ENCODE measurements around the gene PALD1.

Gene PALD1

DNA sequence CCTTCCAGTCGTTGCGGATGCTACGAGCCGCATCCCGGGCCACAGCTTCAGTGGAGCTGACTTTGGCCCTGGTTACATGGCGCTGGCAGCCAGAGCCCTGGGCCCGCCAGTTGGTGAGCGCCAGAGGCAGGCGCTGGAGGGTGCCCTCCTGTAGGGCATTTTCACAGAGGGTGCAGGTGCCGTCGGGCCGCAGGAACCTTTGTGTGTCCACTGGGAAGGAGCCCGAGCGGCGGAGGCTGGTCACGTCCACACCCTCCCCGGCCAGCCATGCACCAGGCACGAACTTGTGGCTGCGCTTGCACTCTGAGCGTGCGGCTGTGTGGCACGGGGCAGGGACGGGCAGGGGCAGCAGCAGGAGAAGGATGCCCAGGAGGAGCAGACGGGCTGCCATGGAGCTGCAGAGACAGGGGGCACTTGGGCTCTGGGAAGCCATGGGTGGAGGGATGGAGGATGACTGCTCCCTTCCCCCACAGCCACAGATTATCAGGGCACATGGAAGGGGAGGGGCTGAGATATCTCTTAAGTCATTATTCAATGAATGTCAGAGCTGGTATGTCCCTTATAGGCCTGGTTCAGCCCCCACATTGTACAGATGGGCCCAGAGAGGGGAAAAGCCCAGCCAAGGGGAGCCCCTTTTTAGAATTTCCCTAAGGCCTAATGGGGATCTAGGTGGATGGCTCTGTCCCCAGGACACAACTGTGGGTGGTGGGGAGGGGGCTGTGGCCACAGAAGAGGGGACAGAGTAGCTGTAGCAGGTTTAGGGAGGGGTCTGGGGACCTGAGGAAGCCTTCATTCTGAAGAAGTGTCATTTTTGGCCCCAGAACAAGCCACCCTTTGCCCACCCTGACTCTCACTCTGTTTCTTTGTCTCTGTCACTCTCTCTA, 122.2 kb downstream of the PALD1 start:
- DNase-seq (ENCODE audit: low read depth), result no peak
- TF ChIP-seq, protein P1, sequence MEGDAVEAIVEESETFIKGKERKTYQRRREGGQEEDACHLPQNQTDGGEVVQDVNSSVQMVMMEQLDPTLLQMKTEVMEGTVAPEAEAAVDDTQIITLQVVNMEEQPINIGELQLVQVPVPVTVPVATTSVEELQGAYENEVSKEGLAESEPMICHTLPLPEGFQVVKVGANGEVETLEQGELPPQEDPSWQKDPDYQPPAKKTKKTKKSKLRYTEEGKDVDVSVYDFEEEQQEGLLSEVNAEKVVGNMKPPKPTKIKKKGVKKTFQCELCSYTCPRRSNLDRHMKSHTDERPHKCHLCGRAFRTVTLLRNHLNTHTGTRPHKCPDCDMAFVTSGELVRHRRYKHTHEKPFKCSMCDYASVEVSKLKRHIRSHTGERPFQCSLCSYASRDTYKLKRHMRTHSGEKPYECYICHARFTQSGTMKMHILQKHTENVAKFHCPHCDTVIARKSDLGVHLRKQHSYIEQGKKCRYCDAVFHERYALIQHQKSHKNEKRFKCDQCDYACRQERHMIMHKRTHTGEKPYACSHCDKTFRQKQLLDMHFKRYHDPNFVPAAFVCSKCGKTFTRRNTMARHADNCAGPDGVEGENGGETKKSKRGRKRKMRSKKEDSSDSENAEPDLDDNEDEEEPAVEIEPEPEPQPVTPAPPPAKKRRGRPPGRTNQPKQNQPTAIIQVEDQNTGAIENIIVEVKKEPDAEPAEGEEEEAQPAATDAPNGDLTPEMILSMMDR (IDR thresholded peaks at IDR 0.05; ENCODE audit: insufficient read depth, low read depth, low read length, missing control alignments), result no peak

DNA sequence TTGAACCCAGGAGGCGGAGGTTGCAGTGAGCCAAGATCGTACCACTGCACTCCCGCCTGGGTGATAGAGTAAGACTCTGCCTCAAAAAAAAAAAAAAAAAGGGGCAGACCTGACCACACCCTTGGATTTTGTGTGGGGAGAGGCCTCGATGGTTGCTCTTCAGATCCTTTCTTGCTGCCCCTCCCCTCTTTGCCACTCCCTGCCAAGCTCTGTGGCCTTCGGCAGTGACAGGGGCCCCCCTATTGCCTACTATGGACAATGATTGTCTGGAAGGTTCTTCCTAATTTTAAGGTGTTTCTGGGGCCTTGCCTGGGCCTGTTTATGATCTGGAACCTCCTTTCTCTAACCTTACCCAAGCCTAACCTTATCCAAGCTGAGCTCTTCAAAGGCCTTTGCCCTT, 123.2 kb downstream of the PALD1 start:
- DNase-seq (ENCODE audit: low read depth), result no peak
- no peak overlapping the region for H3K4me3 ChIP-seq (ENCODE audit: low read depth, low read length)
- TF ChIP-seq, protein P1 (IDR thresholded peaks at IDR 0.05; ENCODE audit: insufficient read depth, low read depth, low read length, missing control alignments), result no peak

More for the DNA sequence above, 122.2 kb downstream of the PALD1 start:
- H3K4me3 ChIP-seq (ENCODE audit: low read depth, low read length), result no peak overlapping the region

- no peak for DNase-seq (ENCODE audit: low read depth)
- no peak within 1 kb of the TSS for H3K4me3 ChIP-seq (ENCODE audit: low read depth, low read length)
- TF ChIP-seq, protein P1 (IDR thresholded peaks at IDR 0.05; ENCODE audit: insufficient read depth, low read depth, low read length, missing control alignments), result no peak
Observed at GRCh38 chr10:70602665-70603448, 124.3 kb downstream of the PALD1 start, which contains the start of gene PRF1. PRF1 (minus strand) TSS chr10:70602741; CDS start chr10:70600902, 1,839 bp downstream.

DNA sequence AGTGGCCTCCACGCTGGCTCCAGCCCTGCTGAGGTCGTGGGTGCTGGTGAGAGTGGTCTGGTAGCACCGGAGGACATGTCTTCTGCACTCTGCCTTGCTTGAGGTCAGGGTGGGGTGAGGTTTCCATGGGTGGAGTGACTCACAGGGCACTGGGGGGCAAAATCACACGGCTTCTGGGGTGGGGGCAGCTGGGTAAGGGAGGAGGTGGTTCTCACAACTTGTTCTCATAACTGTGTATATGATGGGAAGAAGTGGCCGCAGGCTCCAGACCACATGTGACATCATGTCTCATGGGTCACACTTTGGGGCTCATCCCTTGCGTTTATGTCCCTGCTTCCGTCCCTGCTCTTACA, 124.9 kb downstream of the PALD1 start:
- DNase-seq (ENCODE audit: low read depth), result no peak
- TF ChIP-seq, protein P1 (IDR thresholded peaks at IDR 0.05; ENCODE audit: insufficient read depth, low read depth, low read length, missing control alignments), result no peak
- no peak overlapping the region for H3K4me3 ChIP-seq (ENCODE audit: low read depth, low read length)

GRCh38 chr10:70604106-70604505, 125.5 kb downstream of the PALD1 start:
- no peak overlapping the region for H3K4me3 ChIP-seq (ENCODE audit: low read depth, low read length)
- no peak for DNase-seq (ENCODE audit: low read depth)
- TF ChIP-seq, protein P1 (IDR thresholded peaks at IDR 0.05; ENCODE audit: insufficient read depth, low read depth, low read length, missing control alignments), result no peak

GRCh38 chr10:70605161-70605560, 126.6 kb downstream of the PALD1 start:
- TF ChIP-seq, protein P1 (IDR thresholded peaks at IDR 0.05; ENCODE audit: insufficient read depth, low read depth, low read length, missing control alignments), result no peak
- no peak for DNase-seq (ENCODE audit: low read depth)
- H3K4me3 ChIP-seq (ENCODE audit: low read depth, low read length), result no peak overlapping the region

Measured in GM12865 (cell line).